Endothelial cell of umbilical vein (primary cell): ENCODE results near the gene DENND2C. TPM values are rescaled to one million over a fixed set of nuclear protein-coding genes. Genes with fewer than 3 reads are reported as not detected.

Source experiments
- BruUV-seq: library from RNA; stranded (reverse); fragments of 400-500 nt; replicated peaks from 2 replicates; lab custom pipeline; 2021; lab: Mats Ljungman, UMichigan
- CTCF ChIA-PET: fragments of 300-600, 350-600 bp; sonication (Branson Sonifier 250); formaldehyde crosslinking; loops from one replicate; lab custom pipeline; 2021; ENCODE audit warnings: antibody characterized with exemption, inconsistent platforms; lab: Charles Lee
- POLR2A ChIA-PET: fragments of 300-600, 350-600 bp; sonication (Branson Sonifier 250); formaldehyde crosslinking; loops from one replicate; lab custom pipeline; 2021; ENCODE audit warnings: antibody characterized with exemption, inconsistent platforms; lab: Charles Lee
- DNase-seq: peaks from one replicate; pipeline ENCODE4 v3.0.0-alpha.2; 2011; ENCODE audit warnings: low read depth, low spot score
- FAIRE-seq: peaks from 2 replicates; lab custom pipeline; 2011; peaks lifted over from hg19 to GRCh38; lab: Jason Lieb, UNC
- H2AFZ ChIP-seq: 2 replicates; pipeline ENCODE4 v1.6.0; 2012; ENCODE audit warnings: low read depth, low read length, control low read depth, inconsistent platforms
- H3K27ac ChIP-seq: 2 replicates; pipeline ENCODE4 v1.5.1; 2011; ENCODE audit warnings: low read depth, mild to moderate bottlenecking, control low read depth, low read length, moderate library complexity; ENCODE audit not compliant: insufficient read depth
- H3K27me3 ChIP-seq, 2 experiments: 2 replicates each; pipeline versions ENCODE4 v1.6.0 to v1.6.1; 2011; ENCODE audit warnings: low read length in 2 of 2, mixed read lengths in 1 of 2; ENCODE audit not compliant: control insufficient read depth in 2 of 2, insufficient read depth in 2 of 2
- H3K36me3 ChIP-seq, 2 experiments: 2 replicates in 1 of 2; 3 replicates in 1 of 2; pipeline ENCODE4 v1.5.1; 2011; ENCODE audit warnings: low read length in 2 of 2, mild to moderate bottlenecking in 1 of 2, moderate library complexity in 1 of 2; ENCODE audit not compliant: control insufficient read depth in 2 of 2, insufficient read depth in 2 of 2; ENCODE audit errors: extremely low read depth in 1 of 2
- H3K4me1 ChIP-seq: 3 replicates; pipeline ENCODE4 v1.5.1; 2011; ENCODE audit warnings: mild to moderate bottlenecking, low read length; ENCODE audit not compliant: control insufficient read depth, insufficient read depth; ENCODE audit errors: extremely low read depth
- H3K4me2 ChIP-seq: 2 replicates; pipeline ENCODE4 v1.6.1; 2011; ENCODE audit warnings: low read length, control low read depth, mixed read lengths; ENCODE audit not compliant: insufficient read depth
- H3K4me3 ChIP-seq, 3 experiments: fragments of 200-600 bp in 1 of 3; sonication (generic), shearing (Covaris generic) in 1 of 3; replicated peaks in 1 of 3; 2 replicates each; pipeline ENCODE4 v1.5.1; 2011 to 2016; ENCODE audit warnings: control low read depth in 3 of 3, low read length in 3 of 3, mild to moderate bottlenecking in 2 of 3, inconsistent platforms in 1 of 3, low read depth in 1 of 3, moderate library complexity in 1 of 3; ENCODE audit not compliant: insufficient read depth in 1 of 3
- H3K79me2 ChIP-seq: 2 replicates; pipeline ENCODE4 v1.6.0; 2012; ENCODE audit warnings: low read length, inconsistent platforms; ENCODE audit not compliant: control insufficient read depth, insufficient read depth
- H3K9ac ChIP-seq: replicated peaks from 2 replicates; pipeline ENCODE3; 2011; ENCODE audit warnings: low read length, control low read depth; ENCODE audit not compliant: insufficient read depth; ENCODE audit errors: extremely low read depth
- H3K9me1 ChIP-seq: replicated peaks from 3 replicates; pipeline ENCODE4 v1.6.0; 2011; ENCODE audit warnings: mild to moderate bottlenecking, low read length; ENCODE audit not compliant: control insufficient read depth, insufficient read depth; ENCODE audit errors: extremely low read depth
- H3K9me3 ChIP-seq: replicated peaks from 2 replicates; pipeline ENCODE4 v1.5.1; 2012; ENCODE audit warnings: low read length, inconsistent platforms; ENCODE audit not compliant: control insufficient read depth, insufficient read depth
- H4K20me1 ChIP-seq: replicated peaks from 2 replicates; pipeline ENCODE3; 2011; ENCODE audit warnings: mild to moderate bottlenecking, low read length; ENCODE audit not compliant: control insufficient read depth, insufficient read depth; ENCODE audit errors: extremely low read depth
- EZH2 ChIP-seq: IDR thresholded peaks from 2 replicates; pipeline ENCODE4 v1.6.1; 2012; ENCODE audit warnings: borderline replicate concordance, low read depth, mild to moderate bottlenecking, moderate library complexity, low read length, inconsistent platforms; ENCODE audit not compliant: severe bottlenecking
- FOS ChIP-seq: IDR thresholded peaks from 2 replicates; pipeline ENCODE4 v1.6.1; 2011; ENCODE audit warnings: mild to moderate bottlenecking, low read length, moderate library complexity, borderline replicate concordance; ENCODE audit not compliant: insufficient read depth
- GATA2 ChIP-seq: IDR thresholded peaks from 2 replicates; pipeline ENCODE4 v1.7.0; 2011; ENCODE audit warnings: low read depth, mild to moderate bottlenecking, moderate library complexity, mixed read lengths, low read length; ENCODE audit not compliant: insufficient read length, insufficient read depth
- JUN ChIP-seq: IDR thresholded peaks from 2 replicates; pipeline ENCODE4 v1.6.1; 2011; ENCODE audit warnings: borderline replicate concordance, low read depth; ENCODE audit not compliant: insufficient read length, insufficient read depth
- MYC ChIP-seq: IDR thresholded peaks from one replicate; pipeline ENCODE4 v1.6.1; 2011; ENCODE audit warnings: mild to moderate bottlenecking, low read depth, low read length
- POLR2A ChIP-seq: IDR thresholded peaks from 2 replicates; pipeline ENCODE4 v1.6.1; 2012; ENCODE audit warnings: low read depth, mild to moderate bottlenecking, control low read depth, low read length
- POLR2AphosphoS5 ChIP-seq: IDR thresholded peaks from 2 replicates; pipeline ENCODE4 v1.6.1; 2012; ENCODE audit warnings: low read depth, mild to moderate bottlenecking, control low read depth, low read length, moderate library complexity; ENCODE audit not compliant: insufficient read depth
- dilution Hi-C: fragments of 300-500 bp; cut with MboI; formaldehyde crosslinking; loops from one replicate; pipeline ENCODE4 v1.15.0; 2019; ENCODE audit warnings: low sequenced_read_pairs; ENCODE audit not compliant: extremely low pct_ligation_motif_present
- intact Hi-C: fragments of 100-400 bp; cut with micrococcal nuclease; formaldehyde crosslinking; loops from one replicate; pipeline ENCODE4 v1.10.0; 2022
- polyA plus RNA-seq, 4 experiments: library from polyadenylated mRNA; depleted of rRNA in 3 of 4; stranded (reverse) in 3 of 4; unstranded in 1 of 4; fragments of >200 nt; gene quantifications; 2 replicates each; pipeline versions ENCODE4 v1.2.1 to v1.2.3, GENCODE V29; 2011 to 2012; ENCODE audit warnings: missing spikeins in 1 of 4
- total RNA-seq: library from RNA; stranded (reverse); gene quantifications from 2 replicates; pipeline ENCODE4 v1.2.3, GENCODE V29; 2021
- TF ChIP-seq, protein P1 (sequence below): IDR thresholded peaks from 2 replicates; pipeline ENCODE4 v1.6.1; 2011; ENCODE audit not compliant: insufficient read depth, insufficient read length
- TF ChIP-seq, protein P2 (sequence below), 2 donors: IDR thresholded peaks; 1 replicate in 1 of 2; 2 replicates in 1 of 2; pipeline ENCODE4 v1.5.1; 2011; ENCODE audit warnings: low read length in 2 of 2, mild to moderate bottlenecking in 2 of 2, moderate library complexity in 2 of 2, control low read depth in 1 of 2, inconsistent platforms in 1 of 2, low read depth in 1 of 2; ENCODE audit not compliant: insufficient read depth in 1 of 2; ENCODE audit errors: extremely low read depth in 1 of 2

The DENND2C gene
- total and polyA plus RNA-seq, 2 donors (not counting 3 experiments of a cell fraction or from before 2014, with no cell fraction given), result 0.12 to 0.22 TPM

DNA sequence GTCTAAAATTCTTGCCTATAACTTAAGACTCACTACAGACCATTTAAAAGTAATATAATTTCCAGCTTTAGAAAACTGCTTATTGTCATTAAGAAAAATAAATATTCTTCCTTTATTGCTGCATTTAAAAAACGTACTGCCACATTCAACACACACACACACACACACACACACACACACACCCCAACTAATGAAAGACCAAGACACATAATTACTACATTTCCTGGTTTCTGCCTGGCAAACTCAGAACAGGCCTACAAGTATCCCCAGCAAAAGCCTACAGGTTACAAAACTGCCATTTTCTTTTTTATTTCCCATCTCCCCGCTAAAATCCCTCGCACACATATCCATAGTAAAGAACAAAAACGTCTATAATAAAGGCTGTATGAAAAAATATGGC, 1.5 kb downstream of the DENND2C start:
- Histone ChIP-seq H2AFZ (no peak overlapping the region), H3K36me3 (no peaks in the 10 kb centered on the region), H3K9ac (no peak overlapping the region), H4K20me1 (no peaks in the 10 kb centered on the region), H3K27ac (no peak overlapping the region), H3K4me2 (no peak overlapping the region), H3K9me1 (no peaks in the 10 kb centered on the region), H3K79me2 (no peaks in the 10 kb centered on the region), H3K4me3 (no peak overlapping the region), H3K9me3 (no peaks in the 10 kb centered on the region), H3K4me1 (peaks cover 11% of the 10 kb centered on the region), H3K27me3 (peaks cover 2 to 11% of the 10 kb centered on the region in 2 experiments)
- DNase-seq (no peak), FAIRE-seq (no peak)
- dilution Hi-C loops (no loop called here), intact Hi-C loops (no loop called here)
- BruUV-seq, result no TSS peak
- ChIA-PET CTCF (interaction anchor here (1.0 to 1.5 kb wide), 4 partner anchors 25 to 385 kb away, joined by 3 read pairs; no protein-coding TSS in a partner anchor), POLR2A (no interaction called here)
- TF ChIP-seq POLR2A, result no peak
- TF ChIP-seq, protein P1, sequence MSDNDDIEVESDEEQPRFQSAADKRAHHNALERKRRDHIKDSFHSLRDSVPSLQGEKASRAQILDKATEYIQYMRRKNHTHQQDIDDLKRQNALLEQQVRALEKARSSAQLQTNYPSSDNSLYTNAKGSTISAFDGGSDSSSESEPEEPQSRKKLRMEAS, result no peak
- TF ChIP-seq EZH2, result no peak
- no peak for TF ChIP-seq JUN
- TF ChIP-seq, protein P2, sequence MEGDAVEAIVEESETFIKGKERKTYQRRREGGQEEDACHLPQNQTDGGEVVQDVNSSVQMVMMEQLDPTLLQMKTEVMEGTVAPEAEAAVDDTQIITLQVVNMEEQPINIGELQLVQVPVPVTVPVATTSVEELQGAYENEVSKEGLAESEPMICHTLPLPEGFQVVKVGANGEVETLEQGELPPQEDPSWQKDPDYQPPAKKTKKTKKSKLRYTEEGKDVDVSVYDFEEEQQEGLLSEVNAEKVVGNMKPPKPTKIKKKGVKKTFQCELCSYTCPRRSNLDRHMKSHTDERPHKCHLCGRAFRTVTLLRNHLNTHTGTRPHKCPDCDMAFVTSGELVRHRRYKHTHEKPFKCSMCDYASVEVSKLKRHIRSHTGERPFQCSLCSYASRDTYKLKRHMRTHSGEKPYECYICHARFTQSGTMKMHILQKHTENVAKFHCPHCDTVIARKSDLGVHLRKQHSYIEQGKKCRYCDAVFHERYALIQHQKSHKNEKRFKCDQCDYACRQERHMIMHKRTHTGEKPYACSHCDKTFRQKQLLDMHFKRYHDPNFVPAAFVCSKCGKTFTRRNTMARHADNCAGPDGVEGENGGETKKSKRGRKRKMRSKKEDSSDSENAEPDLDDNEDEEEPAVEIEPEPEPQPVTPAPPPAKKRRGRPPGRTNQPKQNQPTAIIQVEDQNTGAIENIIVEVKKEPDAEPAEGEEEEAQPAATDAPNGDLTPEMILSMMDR (IDR thresholded peaks at IDR 0.05; ENCODE audit: extremely low read depth in 1 of 2, insufficient read depth in 1 of 2, low read depth in 1 of 2, low read length in 2 of 2), result no peak
- TF ChIP-seq GATA2, result no peak
- no peak for TF ChIP-seq MYC
- no peak for TF ChIP-seq POLR2AphosphoS5
- no peak for TF ChIP-seq FOS
